A673 (cell line): ENCODE data around the gene COQ8B. TPM values are rescaled to one million over a fixed set of nuclear protein-coding genes. Genes with fewer than 3 reads are reported as not detected.

Experiments
- BruUV-seq: library from RNA; stranded (reverse); fragments of 400-500 nt; replicated peaks from 2 replicates; lab custom pipeline; 2021; lab: Mats Ljungman, UMichigan
- CTCF ChIA-PET: fragments of 300-600 bp; sonication (Branson Sonifier 250); formaldehyde crosslinking; loops from one replicate; lab custom pipeline; 2022; ENCODE audit warnings: antibody characterized with exemption; lab: Charles Lee
- POLR2A ChIA-PET: fragments of 300-600 bp; sonication (Branson Sonifier 250); formaldehyde crosslinking; loops from one replicate; lab custom pipeline; 2022; ENCODE audit warnings: antibody characterized with exemption; ENCODE audit not compliant: low non-redundant PET; lab: Charles Lee
- DNase-seq: peaks from one replicate; pipeline ENCODE4 v3.0.0-alpha.2; 2015; ENCODE audit warnings: low spot score
- H3K27ac ChIP-seq: fragments of 200-600 bp; sonication (generic); 2 replicates; pipeline ENCODE4 v1.5.1; 2016; ENCODE audit warnings: mixed run types, low read depth, mild to moderate bottlenecking, mixed read lengths, antibody characterized with exemption, low read length; ENCODE audit not compliant: poor library complexity, severe bottlenecking
- H3K27me3 ChIP-seq: fragments of 200-600 bp; sonication (generic); replicated peaks from 2 replicates; pipeline ENCODE4 v1.6.1; 2017; ENCODE audit warnings: mixed run types, low read depth, mild to moderate bottlenecking, mixed read lengths, antibody characterized with exemption, low read length; ENCODE audit not compliant: insufficient read depth, poor library complexity
- H3K36me3 ChIP-seq: fragments of 200-600 bp; sonication (generic); 2 replicates; pipeline ENCODE4 v1.6.1; 2016; ENCODE audit warnings: mixed run types, mild to moderate bottlenecking, mixed read lengths, antibody characterized with exemption, low read length; ENCODE audit not compliant: insufficient read depth, poor library complexity, severe bottlenecking
- H3K4me1 ChIP-seq: fragments of 200-600 bp; sonication (generic); 2 replicates; pipeline ENCODE4 v1.6.1; 2017; ENCODE audit warnings: mixed run types, mild to moderate bottlenecking, mixed read lengths, antibody characterized with exemption, low read length; ENCODE audit not compliant: insufficient read depth, poor library complexity, severe bottlenecking
- H3K4me3 ChIP-seq: fragments of 200-600 bp; sonication (generic); 2 replicates; pipeline ENCODE4 v1.5.1; 2016; ENCODE audit warnings: low read depth, mixed run types, mild to moderate bottlenecking, mixed read lengths, low read length; ENCODE audit not compliant: poor library complexity, severe bottlenecking
- H3K9me3 ChIP-seq: fragments of 200-600 bp; sonication (generic); 2 replicates; pipeline ENCODE4 v1.6.1; 2016; ENCODE audit warnings: mixed run types, low read depth, mild to moderate bottlenecking, mixed read lengths, antibody characterized with exemption, low read length; ENCODE audit not compliant: poor library complexity, severe bottlenecking
- EZH2 ChIP-seq: fragments of 200-600 bp; sonication (generic); IDR thresholded peaks from 2 replicates; pipeline ENCODE4 v1.6.1; 2017; ENCODE audit warnings: borderline replicate concordance, low read depth, mild to moderate bottlenecking, mixed read lengths, antibody characterized with exemption, low read length; ENCODE audit not compliant: poor library complexity, severe bottlenecking
- intact Hi-C: fragments of 100-400 bp; cut with micrococcal nuclease; formaldehyde crosslinking; loops from one replicate; pipeline ENCODE4 v1.10.0; 2022; ENCODE audit not compliant: unreplicated experiment
- total RNA-seq: library from RNA; stranded (reverse); gene quantifications from 2 replicates; pipeline ENCODE4 v1.2.3, GENCODE V29; 2021
- TF ChIP-seq, protein P1 (sequence below): fragments of 300-800, 200-600 bp; sonication (generic); conservative IDR thresholded peaks from 2 replicates; pipeline ENCODE4 v1.5.1; 2017; ENCODE audit warnings: low read depth, mild to moderate bottlenecking, antibody characterized with exemption, low read length, moderate library complexity, mixed read lengths

Gene COQ8B
- total RNA-seq, 1 experiment from 2014 or later = 34.1 TPM

DNA sequence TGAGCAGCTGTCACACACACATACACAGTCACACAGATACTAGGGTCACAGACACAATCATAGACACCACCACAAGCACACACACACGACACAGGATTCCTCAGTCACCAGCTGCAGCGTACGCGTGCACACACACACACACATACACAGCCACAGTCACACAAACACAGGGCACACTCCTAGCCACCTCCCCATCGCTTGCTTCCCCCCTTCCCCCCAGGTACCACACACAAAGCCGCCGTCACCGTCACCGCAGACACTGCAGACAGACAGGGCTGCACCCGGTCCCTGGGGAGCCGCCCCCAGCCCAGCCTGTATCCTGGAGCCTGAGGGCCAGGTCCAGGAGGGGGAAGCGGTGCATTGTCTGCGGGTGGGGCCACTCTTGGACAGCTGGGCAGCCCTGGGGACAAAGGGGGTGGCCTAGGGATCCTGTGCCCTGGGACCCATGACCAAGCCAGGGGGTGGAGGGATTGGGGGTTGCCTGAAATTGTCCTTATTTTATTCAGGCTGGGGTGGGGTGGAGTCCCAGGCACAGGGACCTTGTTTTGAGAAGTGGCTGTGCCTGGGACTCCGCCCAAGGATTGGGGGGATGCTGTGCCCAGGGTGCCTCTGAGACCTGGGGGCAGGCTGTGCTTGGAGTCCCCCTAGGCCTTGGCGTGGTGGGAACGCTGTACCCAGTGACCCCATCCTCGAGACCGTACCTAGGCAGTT lies 27.2 kb downstream of the COQ8B start:
- H3K27ac ChIP-seq = peak overlapping the region; percentile 96
- ChIA-PET POLR2A (no interaction called here), CTCF (no interaction called here)
- H3K27me3 ChIP-seq = no peaks in the 10 kb centered on the region
- peak; percentile 27 for DNase-seq
- intact Hi-C loops = no loop called here
- TF ChIP-seq, protein P1, sequence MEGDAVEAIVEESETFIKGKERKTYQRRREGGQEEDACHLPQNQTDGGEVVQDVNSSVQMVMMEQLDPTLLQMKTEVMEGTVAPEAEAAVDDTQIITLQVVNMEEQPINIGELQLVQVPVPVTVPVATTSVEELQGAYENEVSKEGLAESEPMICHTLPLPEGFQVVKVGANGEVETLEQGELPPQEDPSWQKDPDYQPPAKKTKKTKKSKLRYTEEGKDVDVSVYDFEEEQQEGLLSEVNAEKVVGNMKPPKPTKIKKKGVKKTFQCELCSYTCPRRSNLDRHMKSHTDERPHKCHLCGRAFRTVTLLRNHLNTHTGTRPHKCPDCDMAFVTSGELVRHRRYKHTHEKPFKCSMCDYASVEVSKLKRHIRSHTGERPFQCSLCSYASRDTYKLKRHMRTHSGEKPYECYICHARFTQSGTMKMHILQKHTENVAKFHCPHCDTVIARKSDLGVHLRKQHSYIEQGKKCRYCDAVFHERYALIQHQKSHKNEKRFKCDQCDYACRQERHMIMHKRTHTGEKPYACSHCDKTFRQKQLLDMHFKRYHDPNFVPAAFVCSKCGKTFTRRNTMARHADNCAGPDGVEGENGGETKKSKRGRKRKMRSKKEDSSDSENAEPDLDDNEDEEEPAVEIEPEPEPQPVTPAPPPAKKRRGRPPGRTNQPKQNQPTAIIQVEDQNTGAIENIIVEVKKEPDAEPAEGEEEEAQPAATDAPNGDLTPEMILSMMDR = no peak
- TF ChIP-seq EZH2 = no peak
- no peaks in the 10 kb centered on the region for H3K9me3 ChIP-seq
- H3K36me3 ChIP-seq = peaks cover 3% of the 10 kb centered on the region
- peaks cover 17% of the 10 kb centered on the region for H3K4me1 ChIP-seq
- BruUV-seq = no TSS peak
- H3K4me3 ChIP-seq = peak overlapping the region; percentile 94

DNA sequence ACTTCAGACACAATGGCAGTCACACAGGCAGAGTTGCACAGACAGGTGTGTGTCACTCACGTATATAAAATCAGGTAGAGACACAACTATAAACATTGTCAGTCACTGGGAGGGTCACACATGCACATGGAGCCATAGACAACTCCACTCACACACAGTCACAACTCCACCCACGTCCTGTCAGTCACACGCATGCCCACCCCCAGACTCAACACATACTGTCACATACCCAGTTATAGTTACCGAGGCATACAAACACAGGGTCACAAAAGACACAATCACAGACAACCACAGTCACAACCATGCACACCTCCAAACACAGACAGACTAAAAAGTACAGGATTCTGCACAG lies 27.7 kb downstream of the COQ8B start:
- no TSS peak for BruUV-seq
- Histone ChIP-seq H3K9me3 (no peaks in the 10 kb centered on the region), H3K4me3 (peak overlapping the region; percentile 94), H3K4me1 (peaks cover 17% of the 10 kb centered on the region), H3K36me3 (peaks cover 3% of the 10 kb centered on the region), H3K27ac (no peak overlapping the region), H3K27me3 (no peaks in the 10 kb centered on the region)
- DNase-seq = no peak
- TF ChIP-seq, protein P1 = no peak
- no peak for TF ChIP-seq EZH2
- ChIA-PET CTCF (no interaction called here), POLR2A (no interaction called here)
- intact Hi-C loops = no loop called here

DNA sequence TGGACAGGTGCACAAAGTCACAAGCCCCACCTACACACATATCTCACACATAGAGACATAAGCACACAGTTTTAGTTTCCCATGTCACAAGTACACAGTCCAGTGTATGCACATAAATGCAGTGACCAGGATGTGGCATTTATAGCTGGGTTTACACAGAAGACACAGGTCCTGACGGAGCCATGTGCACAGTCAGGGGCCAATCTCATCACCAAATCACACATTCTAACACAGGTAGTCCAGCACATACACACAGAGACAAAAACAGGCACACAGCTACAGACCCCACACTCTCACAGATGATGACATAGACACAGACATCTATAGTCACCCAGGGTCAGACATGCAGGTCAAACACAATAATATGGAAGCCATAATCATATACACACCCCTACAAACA lies 28.4 kb downstream of the COQ8B start:
- CTCF ChIA-PET = no interaction called here
- POLR2A ChIA-PET = no interaction called here
- H3K27me3 ChIP-seq = no peaks in the 10 kb centered on the region
- H3K4me1 ChIP-seq = peaks cover 17% of the 10 kb centered on the region
- peaks cover 3% of the 10 kb centered on the region for H3K36me3 ChIP-seq
- no peak for TF ChIP-seq EZH2
- TF ChIP-seq, protein P1 = no peak
- no peak overlapping the region for H3K4me3 ChIP-seq
- intact Hi-C loops = no loop called here
- DNase-seq = no peak
- H3K27ac ChIP-seq = no peak overlapping the region
- TSS peak; percentile 49 for BruUV-seq
- no peaks in the 10 kb centered on the region for H3K9me3 ChIP-seq
